ENCODE measurements around the gene WBP2.

GRCh38 chr17:75847614-75848522 is 7.3 kb downstream of the WBP2 start:
- TF ChIP-seq POLR2A (IDR thresholded peaks at IDR 0.05; ENCODE audit: low read depth, low read length), result no peak
- TF ChIP-seq POLR2AphosphoS5 (IDR thresholded peaks at IDR 0.05; ENCODE audit: low read depth, low read length), result no peak
- TF ChIP-seq TAF1 (IDR thresholded peaks at IDR 0.05; ENCODE audit: borderline replicate concordance, low read depth, low read length), result no peak

Data from GM12892 (cell line).